8988T (cell line): ENCODE measurements around the gene CNTNAP2.

Source experiments
- DNase-seq: peaks from one replicate; pipeline ENCODE4 v3.0.0; 2011

Gene CNTNAP2

DNA sequence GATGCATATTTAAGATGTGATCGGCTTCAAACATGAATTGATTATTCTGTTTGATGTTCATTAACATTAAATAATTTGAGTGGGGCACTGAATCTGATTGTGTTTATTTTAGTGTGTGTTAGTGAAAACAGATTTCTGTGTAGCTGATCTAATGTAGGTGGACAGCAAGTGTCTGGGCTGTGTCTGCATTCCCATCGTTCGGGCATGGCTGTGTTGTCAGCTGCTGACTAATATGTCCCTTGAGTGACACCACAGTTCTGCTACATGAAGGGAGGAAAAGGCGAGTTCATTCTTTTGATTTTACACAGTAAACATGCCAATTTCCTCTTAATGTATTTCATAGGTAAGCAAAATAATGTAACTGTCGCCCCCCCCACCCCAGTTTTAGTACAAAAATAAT lies 203.0 kb downstream of the CNTNAP2 start:
- DNase-seq: no peak

DNA sequence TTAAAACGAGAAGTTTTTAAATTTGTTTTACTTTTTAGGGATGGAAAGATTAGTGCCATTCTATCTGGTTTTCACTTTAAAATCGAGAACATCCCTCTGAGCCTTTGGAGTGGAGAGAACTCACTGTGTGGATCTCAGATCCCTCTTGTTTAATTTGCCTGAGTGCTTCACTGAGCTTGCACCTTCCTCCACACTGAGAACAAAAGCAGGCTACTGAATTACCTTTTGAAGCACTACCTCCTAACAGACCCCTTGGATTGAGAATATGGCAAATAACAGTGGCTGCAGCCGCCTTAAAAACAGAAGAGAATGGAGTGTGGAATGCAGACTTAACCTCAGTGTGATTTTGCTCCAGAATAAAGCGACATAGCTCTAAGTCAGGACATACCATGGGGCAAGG lies 204.7 kb downstream of the CNTNAP2 start:
- DNase-seq: no peak

DNA sequence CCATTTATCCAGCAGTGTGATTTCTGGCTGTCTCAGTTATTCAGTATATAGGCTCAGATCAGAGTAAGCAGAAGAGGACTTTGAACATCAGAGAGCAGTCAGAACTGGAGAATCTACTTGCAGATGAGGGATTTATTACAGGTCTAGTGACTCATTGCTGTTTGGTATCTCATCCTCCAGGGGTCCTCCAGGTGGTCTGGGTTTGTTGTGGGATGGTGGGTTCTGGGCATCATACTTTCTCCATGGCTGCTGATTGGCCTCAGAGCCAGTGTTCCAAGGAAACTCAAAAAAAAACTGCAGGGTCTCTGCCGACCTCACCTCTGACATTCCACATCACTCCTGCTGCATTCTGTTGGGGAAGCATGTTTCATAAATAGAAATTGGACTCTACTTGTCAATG lies 214.8 kb downstream of the CNTNAP2 start:
- no peak for DNase-seq

DNA sequence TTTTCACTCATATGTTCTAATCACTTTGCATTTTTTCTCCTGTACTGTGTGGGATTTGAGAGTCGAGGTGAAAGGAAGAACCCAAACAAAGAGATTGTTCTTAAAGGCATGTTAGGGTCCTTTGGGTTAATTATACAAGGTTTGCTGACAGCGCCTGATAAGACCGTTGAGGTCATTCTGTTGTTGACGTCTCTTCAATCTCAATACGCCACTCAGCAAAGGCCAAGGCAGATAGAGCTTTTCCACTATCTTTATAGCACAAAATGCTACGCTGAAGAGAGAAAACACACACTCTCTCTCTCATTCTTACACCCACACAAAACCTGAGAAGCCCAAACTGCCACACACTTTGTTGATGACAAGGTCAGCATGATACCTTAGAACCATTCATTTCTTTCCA lies 228.7 kb downstream of the CNTNAP2 start:
- no peak for DNase-seq

DNA sequence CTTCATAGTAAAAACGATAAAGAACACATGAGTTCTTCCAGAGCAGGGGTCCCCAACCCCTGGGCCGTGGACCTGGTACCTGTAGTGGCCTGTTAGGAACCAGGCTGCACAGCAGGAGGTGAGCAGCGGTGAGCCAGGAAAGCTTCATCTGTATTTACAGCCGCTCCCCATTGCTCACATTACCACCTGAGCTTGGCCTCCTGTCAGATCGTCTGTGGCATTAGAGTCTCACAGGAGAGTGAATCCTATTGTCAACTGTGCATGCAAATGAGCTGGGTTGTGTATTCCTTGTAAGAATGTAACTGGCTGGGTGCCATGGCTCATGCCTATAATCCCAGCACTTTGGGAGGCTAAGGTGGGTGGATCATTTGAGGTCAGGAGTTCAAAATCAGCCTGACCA lies 229.5 kb downstream of the CNTNAP2 start:
- no peak for DNase-seq

DNA sequence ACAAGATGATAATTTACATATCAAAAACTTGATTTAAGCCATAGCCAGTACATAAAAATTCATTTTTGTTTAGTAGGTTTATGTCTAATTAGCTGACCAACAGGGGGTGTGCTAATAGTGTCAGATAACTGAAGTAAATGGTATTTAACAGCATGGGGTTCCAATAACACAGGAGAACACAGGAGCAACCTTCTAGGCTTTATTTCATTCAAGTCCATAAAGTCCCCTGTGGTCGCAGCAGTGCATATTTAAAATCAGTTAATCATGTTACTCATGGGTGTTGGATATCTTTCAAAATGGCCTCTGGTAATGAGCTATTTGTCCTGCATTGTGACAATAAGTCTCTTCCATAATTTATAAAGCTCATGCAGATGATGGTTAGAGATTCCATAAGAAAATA lies 238.6 kb downstream of the CNTNAP2 start:
- no peak for DNase-seq

DNA sequence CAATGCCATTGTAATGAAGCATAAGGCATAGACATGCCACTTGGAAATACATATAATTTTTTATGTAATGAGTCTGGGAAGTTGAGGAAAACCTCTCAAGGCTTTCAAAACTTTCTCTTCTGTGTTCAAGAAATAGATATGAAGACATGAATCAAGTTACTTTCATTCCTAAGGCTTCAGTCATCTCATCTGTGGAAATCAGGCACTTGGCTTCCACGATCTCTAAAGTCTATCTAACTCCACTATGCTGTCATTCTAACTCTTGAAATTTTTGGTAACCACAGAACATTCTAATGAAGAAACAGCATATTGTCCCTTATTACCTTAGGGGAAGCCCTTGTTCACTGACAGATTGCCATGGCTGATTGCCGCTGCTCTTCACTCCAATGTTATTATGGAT lies 242.6 kb downstream of the CNTNAP2 start:
- DNase-seq: no peak

DNA sequence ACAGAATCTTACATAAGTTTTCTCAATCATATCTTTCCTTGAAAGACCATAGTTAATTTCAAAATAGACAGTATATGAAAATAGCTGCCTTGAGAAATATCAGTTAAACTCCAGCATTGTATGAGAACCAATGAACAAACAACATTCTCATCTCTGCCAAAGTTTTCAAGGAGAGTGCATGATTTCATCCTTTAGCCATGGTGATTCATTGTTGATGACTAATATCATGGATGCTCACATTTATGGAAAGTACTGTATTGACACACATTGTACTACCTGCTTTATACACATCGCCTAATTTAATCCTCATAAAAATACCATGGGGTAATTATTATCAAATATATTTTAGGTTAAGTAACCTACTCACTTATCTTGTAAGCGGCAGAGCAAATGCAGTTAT lies 250.3 kb downstream of the CNTNAP2 start:
- no peak for DNase-seq

DNA sequence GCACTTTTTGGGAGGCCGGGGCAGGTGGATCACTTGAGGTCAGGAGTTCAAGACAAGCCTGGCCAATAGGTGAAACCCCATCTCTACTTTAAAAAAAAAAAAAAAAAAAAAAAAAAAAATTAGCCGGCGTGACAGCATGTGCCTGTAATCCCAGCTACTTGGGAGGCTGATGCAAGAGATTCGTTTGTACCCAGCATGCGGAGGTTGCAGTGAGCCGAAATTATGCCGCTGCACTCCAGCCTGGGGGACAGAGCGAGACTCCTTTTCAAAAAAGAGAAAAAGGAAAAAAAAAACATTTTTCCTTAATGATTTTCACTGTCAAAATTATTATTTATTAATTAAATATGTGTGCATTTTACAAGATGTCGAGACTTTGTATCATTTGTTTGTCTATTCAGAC lies 253.6 kb downstream of the CNTNAP2 start:
- no peak for DNase-seq

DNA sequence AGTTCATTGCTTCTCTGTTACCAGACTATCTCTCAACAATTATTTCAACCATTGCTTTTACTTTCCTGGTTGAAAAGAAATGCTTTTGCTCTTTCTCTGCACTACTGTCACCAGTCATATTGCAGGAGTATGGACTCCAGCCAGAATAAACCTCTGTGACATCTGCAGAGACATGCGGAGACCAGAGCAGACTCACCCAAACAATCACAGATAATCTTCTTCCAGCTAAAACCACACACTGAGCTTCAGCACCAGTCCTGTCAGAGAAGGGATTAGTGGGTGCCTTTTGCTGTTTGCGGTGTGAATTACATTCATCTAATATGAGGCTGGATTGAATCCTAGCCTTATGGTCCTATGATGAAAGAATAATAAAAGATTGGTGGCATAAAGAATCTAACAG lies 258.6 kb downstream of the CNTNAP2 start:
- DNase-seq: no peak

DNA sequence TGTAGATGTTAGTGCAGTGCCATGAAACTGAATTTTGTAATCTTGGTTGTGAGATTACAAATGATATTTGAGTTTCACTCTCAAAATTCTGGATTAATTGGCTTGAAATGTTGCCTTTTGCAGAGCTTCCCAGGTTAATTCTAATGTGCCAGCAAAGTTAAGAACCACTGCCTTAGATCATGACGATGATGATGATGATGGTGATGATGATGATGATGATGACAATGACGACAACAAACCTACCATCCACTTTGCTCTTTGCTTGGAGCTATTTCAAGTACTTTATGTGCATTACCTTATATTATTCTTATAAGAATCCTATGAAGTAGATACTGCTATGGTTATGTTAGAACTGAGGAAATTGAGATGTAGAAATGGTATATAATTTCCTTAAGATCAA lies 261.6 kb downstream of the CNTNAP2 start:
- DNase-seq: no peak

DNA sequence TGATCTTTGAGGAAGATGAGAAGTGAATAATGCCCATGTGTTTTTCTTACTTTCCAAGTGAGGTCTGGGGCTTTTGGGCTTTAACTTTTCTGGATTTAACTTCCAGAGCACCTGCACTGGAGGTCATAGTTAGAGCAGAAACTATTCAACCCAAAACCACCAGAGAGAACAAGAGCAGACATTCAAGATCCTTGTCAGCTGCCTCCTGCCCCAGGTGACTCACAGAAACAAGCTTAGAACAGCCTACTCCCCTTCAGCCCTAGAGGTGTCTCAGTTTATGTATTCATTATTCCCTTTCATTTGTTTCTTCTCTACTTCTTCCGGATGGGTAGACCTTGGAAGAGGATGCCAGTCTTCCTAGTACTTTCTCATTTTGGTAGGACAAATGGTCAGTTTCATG lies 270.5 kb downstream of the CNTNAP2 start:
- no peak for DNase-seq

DNA sequence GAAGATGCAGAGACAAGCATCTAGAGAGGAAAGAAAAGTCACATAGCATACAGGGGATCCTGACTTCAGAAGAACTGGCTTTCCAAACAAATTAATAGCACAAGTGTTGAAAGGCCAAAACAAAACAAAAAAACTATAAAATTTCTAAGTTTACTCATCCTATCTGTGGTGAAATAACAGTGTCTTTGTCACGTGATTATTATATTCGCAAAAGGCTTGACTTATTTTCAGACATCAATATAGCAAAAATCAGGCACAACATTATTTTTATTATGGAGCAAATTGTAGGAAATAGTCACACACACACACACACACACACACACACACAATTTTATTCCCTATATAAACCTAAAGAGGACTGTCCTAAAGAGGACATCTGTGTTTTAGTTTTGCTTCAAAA lies 272.3 kb downstream of the CNTNAP2 start:
- DNase-seq: no peak

DNA sequence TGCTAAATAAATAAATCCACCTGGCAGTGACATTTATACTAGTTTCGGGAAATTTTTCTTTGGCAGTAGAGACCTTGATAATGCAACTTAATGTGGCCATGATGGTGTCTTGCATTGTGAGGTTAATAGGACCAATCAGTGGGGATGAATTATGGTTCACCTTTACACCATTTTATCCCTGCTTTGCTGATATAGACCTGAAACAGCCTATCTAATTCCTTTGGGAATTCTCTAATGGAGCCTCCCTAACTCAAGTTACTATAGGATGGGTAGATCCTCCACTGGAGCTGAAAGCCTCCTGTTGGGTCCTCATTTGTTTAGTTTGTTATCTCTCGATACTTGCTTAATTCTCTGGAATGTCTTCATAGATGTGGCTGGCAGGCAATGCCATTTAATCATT lies 276.7 kb downstream of the CNTNAP2 start:
- DNase-seq: no peak

DNA sequence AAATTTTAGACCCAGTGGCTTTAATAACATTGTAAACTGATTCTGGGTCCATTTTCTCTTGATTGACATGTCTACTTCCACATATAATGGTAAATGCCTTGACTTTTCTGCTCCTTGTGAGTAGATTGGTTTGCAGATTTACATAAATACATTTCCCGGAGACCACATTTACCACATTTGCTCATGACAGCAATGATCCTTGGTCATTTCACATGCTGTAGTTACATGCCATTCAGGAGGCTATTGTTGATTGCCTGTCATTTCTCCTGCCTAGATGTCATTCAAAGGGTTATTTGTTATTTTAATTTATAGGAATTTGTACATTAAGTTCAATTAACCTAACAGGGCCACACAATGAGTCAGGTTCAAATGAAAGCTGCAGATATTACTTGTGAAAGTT lies 280.5 kb downstream of the CNTNAP2 start:
- no peak for DNase-seq

DNA sequence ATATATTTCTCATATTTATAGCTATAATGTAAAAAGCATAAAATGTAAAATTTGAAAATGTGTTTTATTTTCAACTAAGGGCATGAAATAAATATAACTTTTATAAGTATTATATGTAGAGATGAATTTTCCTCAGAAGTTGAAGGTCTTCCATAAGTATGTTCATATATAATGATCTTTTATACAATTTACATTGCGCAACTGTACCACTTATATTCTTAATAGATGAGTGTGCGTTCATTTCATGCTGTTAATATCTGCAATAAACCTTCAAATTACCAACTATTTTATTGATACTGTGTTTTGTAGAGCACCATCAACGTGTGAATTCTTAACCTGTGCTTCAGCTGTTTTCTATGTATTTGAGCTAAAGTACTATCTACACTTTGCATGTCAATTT lies 285.3 kb downstream of the CNTNAP2 start:
- no peak for DNase-seq

DNA sequence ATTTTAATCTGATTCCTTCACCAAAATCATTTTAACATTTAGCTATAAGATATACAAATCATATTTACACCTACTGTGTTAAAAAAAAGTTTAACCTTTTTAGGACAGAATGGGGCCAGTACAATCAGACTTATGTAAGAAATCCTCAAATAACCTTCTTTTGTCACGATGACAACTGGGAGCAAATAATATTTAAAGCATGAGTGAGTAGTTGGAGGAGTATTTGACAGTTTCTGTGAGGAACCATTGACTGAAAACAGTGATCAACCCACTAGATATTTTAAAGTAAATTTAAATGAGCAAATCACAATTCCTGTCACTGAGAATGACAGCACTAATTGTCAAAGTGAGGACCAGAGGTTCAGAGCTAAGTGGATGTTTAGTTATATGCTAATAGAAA lies 289.1 kb downstream of the CNTNAP2 start:
- no peak for DNase-seq

DNA sequence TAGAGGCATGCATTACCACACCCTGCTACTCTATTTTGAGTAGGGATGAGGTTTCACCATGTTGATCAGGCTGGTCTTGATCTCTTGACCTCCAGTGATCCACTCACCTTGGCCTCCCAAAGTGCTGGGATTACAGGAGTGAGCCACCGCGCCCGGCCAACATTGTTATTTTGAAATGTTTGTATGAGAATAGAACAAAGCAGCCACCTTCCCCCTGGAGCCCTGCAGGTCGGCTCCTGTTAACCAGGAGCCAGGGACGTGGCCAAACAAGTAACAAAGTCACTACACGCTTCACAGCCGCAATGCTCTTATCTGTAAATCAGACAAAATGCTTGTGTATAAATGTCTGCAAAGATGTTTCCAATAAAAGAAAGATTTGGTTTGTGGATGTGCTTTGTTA lies 295.4 kb downstream of the CNTNAP2 start:
- DNase-seq: no peak

DNA sequence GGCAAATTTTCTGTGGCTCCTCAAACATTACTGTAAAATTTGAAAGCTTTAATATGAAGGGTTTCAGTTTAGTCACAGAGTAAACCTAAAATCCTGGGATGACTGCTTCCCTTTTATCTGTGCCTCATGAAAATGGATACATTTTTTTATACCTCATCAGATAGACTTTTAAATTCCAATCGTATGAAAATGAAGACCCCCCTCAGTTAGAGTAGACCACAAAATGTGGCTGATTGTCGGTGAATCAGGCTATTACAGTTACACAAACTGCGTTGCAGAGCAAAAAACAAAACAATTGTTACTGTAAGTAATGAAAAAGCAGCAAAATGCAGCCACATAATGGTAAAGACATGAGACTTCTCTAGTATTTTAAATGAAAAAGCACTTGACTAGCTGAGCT lies 296.2 kb downstream of the CNTNAP2 start:
- DNase-seq: no peak

DNA sequence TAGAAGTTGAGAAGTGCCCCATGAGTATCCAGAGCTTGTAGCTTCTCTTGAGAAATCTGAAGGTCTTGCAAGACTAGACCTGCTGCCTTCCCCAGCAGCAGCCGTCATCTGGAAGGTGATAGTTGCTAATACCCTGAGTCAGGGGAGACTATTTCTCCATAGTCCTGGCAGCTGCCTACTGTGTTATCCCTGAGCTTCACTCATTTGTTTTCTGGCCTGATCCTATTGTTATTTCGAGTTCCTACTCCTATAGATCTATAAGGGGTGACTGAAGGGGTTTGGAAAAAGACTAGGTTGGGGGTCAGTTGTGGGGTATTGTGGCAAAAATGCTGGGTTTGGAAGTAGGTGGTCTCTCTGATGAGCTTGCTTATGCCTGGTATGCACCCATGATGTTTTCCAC lies 297.8 kb downstream of the CNTNAP2 start:
- DNase-seq: no peak

DNA sequence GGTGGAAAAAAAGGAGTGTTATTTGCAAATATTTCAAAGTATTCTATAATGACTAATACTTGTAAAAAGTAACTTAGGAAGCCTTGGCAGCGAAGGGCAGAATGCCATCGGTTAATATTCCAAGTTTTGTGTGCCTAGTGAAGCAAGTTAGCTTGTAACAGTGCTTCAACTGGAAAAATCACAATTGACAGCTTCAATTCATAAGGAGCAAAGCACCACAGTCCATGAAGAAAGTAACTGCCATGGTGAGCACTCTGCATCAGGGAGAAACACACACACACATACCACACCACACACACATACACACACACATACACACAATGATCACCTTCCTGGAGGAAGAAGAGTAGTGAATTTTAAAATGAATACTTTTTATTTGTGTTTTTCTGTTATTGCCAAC lies 298.3 kb downstream of the CNTNAP2 start:
- no peak for DNase-seq

DNA sequence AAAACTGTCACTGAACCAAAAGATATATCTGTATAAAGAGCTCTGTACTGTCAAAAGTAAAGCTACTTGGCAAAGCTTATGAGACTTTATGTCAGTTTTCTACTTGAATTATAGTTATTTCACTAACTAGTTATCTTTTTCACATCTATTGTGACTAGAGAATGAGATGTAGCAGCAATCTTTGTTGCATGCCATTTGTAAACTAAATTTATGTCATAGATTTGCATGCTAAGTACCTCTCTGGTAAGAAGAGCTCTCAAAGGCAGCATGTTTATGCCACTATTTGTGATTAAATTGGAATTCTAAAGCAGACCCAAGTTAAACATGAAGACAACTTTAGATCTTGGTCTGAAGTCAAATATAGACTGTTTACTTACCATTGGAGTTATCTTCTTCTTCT lies 300.6 kb downstream of the CNTNAP2 start:
- DNase-seq: no peak

DNA sequence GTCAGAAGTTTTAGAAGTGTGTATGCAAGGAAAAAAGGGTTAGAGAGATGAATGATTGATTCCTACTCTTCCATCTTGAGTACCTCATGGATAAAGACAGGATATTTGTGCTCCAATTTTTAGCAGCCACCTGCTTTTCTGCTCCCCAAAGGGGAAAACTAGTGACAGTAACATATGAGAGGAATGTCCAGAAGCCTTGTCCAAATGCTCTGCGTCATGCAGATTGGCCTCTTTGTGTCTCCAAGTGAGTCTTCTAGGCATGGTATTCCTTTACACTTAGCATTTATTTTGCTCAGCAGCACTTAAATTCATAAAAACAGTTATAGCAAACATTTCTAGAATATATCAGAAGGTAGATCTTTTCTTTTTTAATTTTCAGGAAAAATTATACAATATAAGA lies 306.8 kb downstream of the CNTNAP2 start:
- DNase-seq: no peak

DNA sequence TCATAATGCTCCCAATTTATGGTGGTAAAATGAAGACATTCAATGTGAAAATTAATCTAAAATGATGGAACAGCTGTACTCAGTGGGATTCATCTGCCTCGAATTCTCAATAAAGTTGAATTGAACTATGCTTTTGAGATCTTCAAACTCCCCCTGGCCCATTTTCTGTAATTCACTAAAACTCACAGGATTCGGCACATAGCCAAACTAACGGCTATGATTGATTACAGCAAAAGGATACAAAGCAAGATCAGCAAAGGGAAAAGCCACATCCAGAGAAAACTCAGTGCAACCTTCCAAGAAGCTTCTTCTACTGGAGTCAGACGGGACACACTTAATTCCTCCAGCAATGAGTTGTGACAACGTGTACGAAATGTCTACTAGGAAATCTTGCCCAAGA lies 307.5 kb downstream of the CNTNAP2 start:
- no peak for DNase-seq

DNA sequence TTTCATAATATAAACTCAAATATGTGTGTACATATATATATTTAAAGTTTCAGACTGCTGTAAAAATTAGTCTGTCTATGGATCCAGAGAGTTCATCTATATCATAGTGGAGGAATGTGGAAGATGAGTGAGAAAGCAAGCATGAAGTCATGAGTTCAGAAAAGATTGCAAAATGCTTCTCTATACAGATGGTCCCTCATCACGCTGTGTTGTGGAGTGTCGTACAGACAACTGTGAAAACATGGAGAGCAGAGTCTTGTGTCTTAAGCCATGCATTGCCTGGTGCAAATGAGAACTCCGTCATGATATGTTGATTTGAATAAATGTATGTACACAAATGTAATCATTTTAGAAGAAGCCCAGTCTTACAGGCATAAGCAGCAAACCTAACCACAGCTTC lies 316.9 kb downstream of the CNTNAP2 start:
- no peak for DNase-seq

DNA sequence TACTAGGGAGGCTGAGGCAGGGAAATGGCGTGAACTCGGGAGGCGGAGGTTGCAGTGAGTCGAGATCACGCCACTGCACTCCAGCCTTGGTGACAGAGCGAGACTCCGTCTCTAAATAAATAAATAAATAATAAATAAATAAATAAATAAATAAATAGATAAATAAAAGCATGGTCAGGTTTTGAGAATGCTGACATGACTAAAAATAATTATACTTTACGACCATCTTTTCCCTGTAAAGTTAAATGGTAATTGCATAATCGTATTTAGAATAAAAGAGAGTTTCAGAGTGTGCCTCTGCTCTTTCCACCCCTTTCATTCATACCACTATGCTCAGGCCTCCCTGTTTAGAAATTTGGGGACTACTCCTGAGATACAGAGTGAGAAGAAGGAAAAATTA lies 326.5 kb downstream of the CNTNAP2 start:
- no peak for DNase-seq

DNA sequence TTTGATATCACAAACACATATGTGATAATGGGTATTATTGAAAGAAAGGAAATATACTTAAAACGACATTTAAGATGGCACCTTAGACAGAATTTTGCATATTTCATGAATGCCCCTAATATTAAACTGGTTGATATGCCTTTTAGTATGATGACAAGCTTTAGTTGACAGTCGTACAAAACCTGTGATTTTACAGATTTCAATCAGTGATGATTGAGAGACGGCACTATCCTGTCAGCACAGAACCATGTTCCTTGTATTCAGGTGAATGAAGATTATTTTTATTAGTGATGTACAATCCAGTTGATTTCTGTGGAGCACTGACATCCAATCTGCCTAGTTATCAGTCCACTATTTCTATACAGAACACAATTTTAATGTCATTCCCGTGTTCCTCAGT lies 333.0 kb downstream of the CNTNAP2 start:
- DNase-seq: no peak
